ES-I3 (cell line): ENCODE measurements around the gene CACNA1I.

Experiments
- H3K36me3 ChIP-seq: 2 replicates; pipeline ENCODE4 v1.6.1; 2013; ENCODE audit warnings: mild to moderate bottlenecking, low read length, control low read depth, moderate library complexity; ENCODE audit not compliant: insufficient read depth
- H3K4me1 ChIP-seq: 2 replicates; pipeline ENCODE4 v1.6.1; 2013; ENCODE audit warnings: mild to moderate bottlenecking, control low read depth, low read length; ENCODE audit not compliant: insufficient read depth
- H3K9ac ChIP-seq: 2 replicates; pipeline ENCODE4 v1.6.1; 2013; ENCODE audit warnings: low read depth, mild to moderate bottlenecking, low read length, moderate library complexity
- H3K9me3 ChIP-seq: 2 replicates; pipeline ENCODE4 v1.6.1; 2013; ENCODE audit warnings: mild to moderate bottlenecking, low read length, moderate library complexity; ENCODE audit not compliant: control insufficient read depth, insufficient read depth

The CACNA1I gene

GRCh38 chr22:39675947-39676346 lies 105.4 kb downstream of the CACNA1I start:
- H3K36me3 ChIP-seq: no peaks in the 10 kb centered on the region
- no peak overlapping the region for H3K9ac ChIP-seq
- H3K4me1 ChIP-seq: peaks cover 5% of the 10 kb centered on the region; the same call in 1 of the 2 replicates
- peaks cover 13% of the 10 kb centered on the region for H3K9me3 ChIP-seq

DNA sequence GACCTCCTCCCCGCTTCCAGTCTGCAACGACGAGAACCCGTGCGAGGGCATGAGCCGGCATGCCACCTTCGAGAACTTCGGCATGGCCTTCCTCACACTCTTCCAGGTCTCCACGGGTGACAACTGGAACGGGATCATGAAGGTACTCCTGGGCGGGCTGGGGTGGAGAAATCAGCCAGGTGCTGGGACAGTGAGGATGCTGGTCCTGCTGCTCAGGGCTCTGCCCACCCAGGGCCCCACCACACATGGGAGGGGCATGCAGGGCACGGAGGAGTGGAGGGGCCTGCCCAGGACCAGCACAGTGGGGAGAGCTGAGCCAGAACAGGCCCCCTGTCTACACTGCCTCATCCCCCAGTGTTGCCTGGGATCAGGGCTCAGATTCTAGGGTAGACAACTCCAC lies 107.4 kb downstream of the CACNA1I start:
- Histone ChIP-seq H3K9me3 (no peaks in the 10 kb centered on the region), H3K9ac (no peak overlapping the region)

GRCh38 chr22:39678862-39679490 lies 108.4 kb downstream of the CACNA1I start:
- Histone ChIP-seq H3K9ac (no peak overlapping the region), H3K36me3 (no peaks in the 10 kb centered on the region), H3K4me1 (peaks cover 5% of the 10 kb centered on the region; the same call in 1 of the 2 replicates), H3K9me3 (no peaks in the 10 kb centered on the region)

More for the DNA sequence above, 107.4 kb downstream of the CACNA1I start:
- Histone ChIP-seq H3K36me3 (no peaks in the 10 kb centered on the region), H3K4me1 (peaks cover 5% of the 10 kb centered on the region; the same call in 1 of the 2 replicates)

- Histone ChIP-seq H3K36me3 (no peaks in the 10 kb centered on the region), H3K9ac (no peak overlapping the region), H3K4me1 (no peaks in the 10 kb centered on the region; the same call in 1 of the 2 replicates), H3K9me3 (no peaks in the 10 kb centered on the region)
These were observed 109.1 kb downstream of the CACNA1I start for GRCh38 chr22:39679652-39680051.

DNA sequence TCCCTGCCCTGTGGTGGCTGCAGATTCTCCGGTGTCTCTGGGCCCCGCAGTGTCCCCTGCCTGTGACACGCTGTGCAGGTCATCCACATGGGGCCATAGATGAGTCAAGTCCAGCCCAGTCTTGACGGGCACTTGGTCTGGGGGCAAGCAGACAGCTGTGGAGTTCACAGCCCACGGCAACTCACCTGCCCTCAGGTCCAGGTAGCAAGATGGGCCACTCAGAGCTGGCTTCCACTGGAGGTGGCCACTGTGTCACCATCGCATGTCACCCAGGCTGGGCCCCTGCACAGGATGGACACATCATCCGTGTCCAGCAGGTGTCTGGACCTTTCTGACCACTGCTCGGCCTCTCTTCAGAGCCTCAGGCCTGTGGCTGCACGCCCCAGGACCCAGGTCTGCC lies 109.9 kb downstream of the CACNA1I start:
- Histone ChIP-seq H3K9me3 (no peaks in the 10 kb centered on the region), H3K36me3 (no peaks in the 10 kb centered on the region), H3K9ac (no peak overlapping the region), H3K4me1 (no peaks in the 10 kb centered on the region)

GRCh38 chr22:39681038-39681861 lies 110.7 kb downstream of the CACNA1I start:
- no peaks in the 10 kb centered on the region for H3K36me3 ChIP-seq
- H3K4me1 ChIP-seq: no peaks in the 10 kb centered on the region

GRCh38 chr22:39682994-39683393 lies 112.4 kb downstream of the CACNA1I start:
- H3K9me3 ChIP-seq: no peaks in the 10 kb centered on the region
- H3K36me3 ChIP-seq: no peaks in the 10 kb centered on the region
- no peaks in the 10 kb centered on the region for H3K4me1 ChIP-seq
- H3K9ac ChIP-seq: no peak overlapping the region

More at GRCh38 chr22:39681038-39681861, 110.7 kb downstream of the CACNA1I start:
- no peaks in the 10 kb centered on the region for H3K9me3 ChIP-seq
- no peak overlapping the region for H3K9ac ChIP-seq

- H3K9ac ChIP-seq: no peak overlapping the region
- H3K4me1 ChIP-seq: no peaks in the 10 kb centered on the region
- H3K9me3 ChIP-seq: no peaks in the 10 kb centered on the region
- H3K36me3 ChIP-seq: no peaks in the 10 kb centered on the region
These were observed 113.1 kb downstream of the CACNA1I start for GRCh38 chr22:39683639-39684038.

DNA sequence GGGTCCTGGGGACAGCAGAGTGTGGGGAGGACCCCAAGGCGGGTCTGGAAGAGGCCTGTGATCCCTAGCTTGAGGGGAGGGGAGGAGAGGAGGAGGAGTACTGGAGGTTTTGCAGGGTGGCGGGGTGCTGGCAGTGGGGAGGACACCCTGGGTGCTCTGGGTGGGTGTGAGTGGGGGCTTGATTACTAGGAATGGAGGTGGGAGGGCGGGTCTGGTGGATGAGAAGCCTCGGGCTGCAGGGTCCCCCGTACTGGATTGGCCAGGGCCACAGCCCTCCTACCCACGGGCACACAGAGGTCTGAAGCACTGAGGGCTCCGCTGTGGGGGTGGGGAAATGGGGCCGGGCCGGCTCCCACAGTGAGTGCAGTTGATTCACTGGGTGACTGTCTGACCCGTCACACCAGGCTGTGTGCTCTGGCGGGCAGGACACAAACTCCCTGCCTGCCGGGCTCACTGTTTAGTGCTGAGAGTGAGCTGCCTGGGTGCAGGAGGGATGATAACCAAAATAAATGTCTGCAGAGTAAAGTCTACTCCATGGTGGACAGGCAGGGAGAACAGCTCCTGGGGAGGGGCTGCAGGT lies 114.2 kb downstream of the CACNA1I start:
- no peaks in the 10 kb centered on the region for H3K4me1 ChIP-seq
- no peaks in the 10 kb centered on the region for H3K9me3 ChIP-seq
- H3K9ac ChIP-seq: no peak overlapping the region
- no peaks in the 10 kb centered on the region for H3K36me3 ChIP-seq

DNA sequence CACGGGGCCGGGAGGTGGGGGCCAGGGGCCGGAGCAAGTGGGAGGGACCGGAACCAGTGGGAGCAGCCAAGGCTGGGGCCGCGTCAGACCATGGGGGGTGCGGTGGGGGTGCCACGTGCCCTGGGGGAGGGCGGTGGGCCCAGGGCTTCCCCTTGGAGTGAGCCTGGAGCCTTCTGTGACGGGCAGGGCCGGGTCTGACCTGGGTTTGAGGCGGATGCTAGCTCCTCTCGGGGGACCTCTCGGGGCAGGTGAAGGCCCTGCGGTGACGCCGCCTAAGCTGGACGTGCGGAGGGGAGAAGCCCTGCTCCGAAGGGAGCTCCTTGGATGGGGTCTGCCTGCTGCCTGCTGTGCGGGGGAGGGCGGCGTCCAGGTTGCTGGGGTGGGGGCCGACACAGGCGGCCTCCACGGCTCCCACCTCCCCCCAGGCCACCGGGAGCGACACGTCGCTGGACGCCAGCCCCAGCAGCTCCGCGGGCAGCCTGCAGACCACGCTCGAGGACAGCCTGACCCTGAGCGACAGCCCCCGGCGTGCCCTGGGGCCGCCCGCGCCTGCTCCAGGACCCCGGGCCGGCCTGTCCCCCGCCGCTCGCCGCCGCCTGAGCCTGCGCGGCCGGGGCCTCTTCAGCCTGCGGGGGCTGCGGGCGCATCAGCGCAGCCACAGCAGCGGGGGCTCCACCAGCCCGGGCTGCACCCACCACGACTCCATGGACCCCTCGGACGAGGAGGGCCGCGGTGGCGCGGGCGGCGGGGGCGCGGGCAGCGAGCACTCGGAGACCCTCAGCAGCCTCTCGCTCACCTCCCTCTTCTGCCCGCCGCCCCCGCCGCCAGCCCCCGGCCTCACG lies 115.0 kb downstream of the CACNA1I start:
- Histone ChIP-seq H3K4me1 (no peaks in the 10 kb centered on the region), H3K36me3 (no peaks in the 10 kb centered on the region), H3K9ac (no peak overlapping the region), H3K9me3 (no peaks in the 10 kb centered on the region)

- Histone ChIP-seq H3K9ac (no peak overlapping the region), H3K4me1 (no peaks in the 10 kb centered on the region), H3K36me3 (no peaks in the 10 kb centered on the region), H3K9me3 (no peaks in the 10 kb centered on the region)
These were observed 115.6 kb downstream of the CACNA1I start for GRCh38 chr22:39686178-39686620.

GRCh38 chr22:39686776-39687525 lies 116.4 kb downstream of the CACNA1I start:
- no peaks in the 10 kb centered on the region for H3K36me3 ChIP-seq
- no peaks in the 10 kb centered on the region for H3K4me1 ChIP-seq
- no peaks in the 10 kb centered on the region for H3K9me3 ChIP-seq
- H3K9ac ChIP-seq: no peak overlapping the region

DNA sequence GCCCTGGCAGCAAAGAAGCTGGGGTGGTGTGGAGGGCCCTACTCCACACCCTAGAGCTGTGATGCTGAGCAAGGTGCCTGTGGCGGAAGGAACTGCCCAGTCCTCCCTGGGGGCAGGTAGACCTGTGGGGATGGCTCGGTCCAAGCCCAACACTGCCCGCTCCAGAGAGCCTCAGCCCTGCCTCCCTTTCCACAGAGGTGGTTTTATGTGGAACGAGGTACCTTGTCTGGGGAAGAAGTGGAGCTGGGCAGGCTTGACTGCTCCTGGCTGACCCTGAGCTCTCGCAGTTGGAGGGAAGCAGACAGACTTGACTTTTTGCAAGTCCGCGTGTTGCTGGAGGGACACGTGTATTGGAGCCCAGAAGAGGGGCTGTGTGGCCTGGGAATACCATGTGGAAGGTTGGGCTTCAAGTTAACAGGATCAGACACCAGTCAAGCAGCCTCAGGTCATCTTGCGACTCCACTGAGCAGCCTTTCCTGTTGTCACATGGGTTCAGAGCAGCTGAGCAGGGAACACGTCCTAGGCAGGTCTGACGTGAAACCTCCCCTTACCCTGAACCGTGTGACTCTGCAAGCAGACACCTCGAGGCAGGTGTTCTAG lies 117.7 kb downstream of the CACNA1I start:
- Histone ChIP-seq H3K36me3 (no peaks in the 10 kb centered on the region), H3K4me1 (no peaks in the 10 kb centered on the region), H3K9me3 (no peaks in the 10 kb centered on the region), H3K9ac (no peak overlapping the region)
